ENCODE data around the gene FAM120B.
"Not testable (repeated sequence)": the region's sequence is repeated elsewhere in the genome, so short reads cannot be mapped to it uniquely, and the experiment has no call there.

The FAM120B gene

GRCh38 chr6:170297576-170298330, 8.8 kb upstream of the FAM120B start:
- Mint-ChIP-seq H3K4me1 (ENCODE audit: low read depth) (peaks cover 25% of the 10 kb centered on the region), H3K4me3 (peak overlapping the region; percentile 51), H3K27me3 (peaks cover 14% of the 10 kb centered on the region), H3K36me3 (no peaks in the 10 kb centered on the region), H3K27ac (no peak overlapping the region), H3K9me3 (ENCODE audit: low read depth) (no peaks in the 10 kb centered on the region)

- Mint-ChIP-seq H3K4me1 (ENCODE audit: low read depth) (peaks cover 16% of the 10 kb centered on the region), H3K27ac (no peak overlapping the region), H3K36me3 (no peaks in the 10 kb centered on the region), H3K4me3 (no peak overlapping the region), H3K27me3 (peaks cover 9% of the 10 kb centered on the region), H3K9me3 (ENCODE audit: low read depth) (no peaks in the 10 kb centered on the region)
Measured at GRCh38 chr6:170298688-170299087, 7.9 kb upstream of the FAM120B start.

GRCh38 chr6:170301184-170301583, 5.4 kb upstream of the FAM120B start:
- H3K4me1 Mint-ChIP-seq (ENCODE audit: low read depth): peaks cover 8% of the 10 kb centered on the region
- no peaks in the 10 kb centered on the region for H3K9me3 Mint-ChIP-seq (ENCODE audit: low read depth)
- H3K27ac Mint-ChIP-seq: no peak overlapping the region
- no peaks in the 10 kb centered on the region for H3K27me3 Mint-ChIP-seq
- H3K36me3 Mint-ChIP-seq: no peaks in the 10 kb centered on the region
- H3K4me3 Mint-ChIP-seq: no peak overlapping the region

- peak overlapping the region; percentile 84 for H3K4me3 Mint-ChIP-seq
- peaks cover 2% of the 10 kb centered on the region for H3K36me3 Mint-ChIP-seq
- no peaks in the 10 kb centered on the region for H3K27me3 Mint-ChIP-seq
- no peak overlapping the region for H3K27ac Mint-ChIP-seq
- H3K9me3 Mint-ChIP-seq (ENCODE audit: low read depth): no peaks in the 10 kb centered on the region
- peaks cover 39% of the 10 kb centered on the region for H3K4me1 Mint-ChIP-seq (ENCODE audit: low read depth)
Measured at GRCh38 chr6:170305805-170306323, 694 bp upstream of the FAM120B start.

- peaks cover 2% of the 10 kb centered on the region for H3K36me3 Mint-ChIP-seq
- H3K9me3 Mint-ChIP-seq (ENCODE audit: low read depth): no peaks in the 10 kb centered on the region
- peaks cover 49% of the 10 kb centered on the region for H3K4me1 Mint-ChIP-seq (ENCODE audit: low read depth)
- no peaks in the 10 kb centered on the region for H3K27me3 Mint-ChIP-seq
- H3K27ac Mint-ChIP-seq: peak overlapping the region; percentile 92
- H3K4me3 Mint-ChIP-seq: peak overlapping the region; percentile 94
Measured at GRCh38 chr6:170307080-170307545, 555 bp downstream of the FAM120B start.

GRCh38 chr6:170308761-170309160, 2.2 kb downstream of the FAM120B start:
- peak overlapping the region; percentile 94 for H3K4me3 Mint-ChIP-seq
- H3K27me3 Mint-ChIP-seq: no peaks in the 10 kb centered on the region
- no peak overlapping the region for H3K27ac Mint-ChIP-seq
- peaks cover 2% of the 10 kb centered on the region for H3K36me3 Mint-ChIP-seq
- H3K9me3 Mint-ChIP-seq (ENCODE audit: low read depth): no peaks in the 10 kb centered on the region
- peaks cover 63% of the 10 kb centered on the region for H3K4me1 Mint-ChIP-seq (ENCODE audit: low read depth)

GRCh38 chr6:170311696-170312095, 5.1 kb downstream of the FAM120B start:
- no peak overlapping the region for H3K4me3 Mint-ChIP-seq
- H3K9me3 Mint-ChIP-seq (ENCODE audit: low read depth): no peaks in the 10 kb centered on the region
- H3K27ac Mint-ChIP-seq: no peak overlapping the region
- peaks cover 2% of the 10 kb centered on the region for H3K36me3 Mint-ChIP-seq
- H3K4me1 Mint-ChIP-seq (ENCODE audit: low read depth): peaks cover 78% of the 10 kb centered on the region
- H3K27me3 Mint-ChIP-seq: no peaks in the 10 kb centered on the region

- Mint-ChIP-seq H3K4me1 (ENCODE audit: low read depth) (peaks cover 76% of the 10 kb centered on the region), H3K27me3 (no peaks in the 10 kb centered on the region), H3K9me3 (ENCODE audit: low read depth) (no peaks in the 10 kb centered on the region), H3K27ac (peak overlapping the region; percentile 0), H3K4me3 (no peak overlapping the region), H3K36me3 (peaks cover 6% of the 10 kb centered on the region)
Measured at GRCh38 chr6:170312876-170313275, 6.3 kb downstream of the FAM120B start.

- peaks cover 3% of the 10 kb centered on the region for H3K36me3 Mint-ChIP-seq
- no peaks in the 10 kb centered on the region for H3K27me3 Mint-ChIP-seq
- no peaks in the 10 kb centered on the region for H3K9me3 Mint-ChIP-seq (ENCODE audit: low read depth)
- peak overlapping the region; percentile 31 for H3K27ac Mint-ChIP-seq
- no peak overlapping the region for H3K4me3 Mint-ChIP-seq
- peaks cover 66% of the 10 kb centered on the region for H3K4me1 Mint-ChIP-seq (ENCODE audit: low read depth)
Measured at GRCh38 chr6:170313716-170314295, 7.2 kb downstream of the FAM120B start.

GRCh38 chr6:170314983-170315382, 8.4 kb downstream of the FAM120B start:
- H3K36me3 Mint-ChIP-seq: peaks cover 5% of the 10 kb centered on the region
- H3K4me3 Mint-ChIP-seq: no peak overlapping the region
- H3K9me3 Mint-ChIP-seq (ENCODE audit: low read depth): no peaks in the 10 kb centered on the region
- no peaks in the 10 kb centered on the region for H3K27me3 Mint-ChIP-seq
- peaks cover 61% of the 10 kb centered on the region for H3K4me1 Mint-ChIP-seq (ENCODE audit: low read depth)
- peak overlapping the region; percentile 66 for H3K27ac Mint-ChIP-seq

GRCh38 chr6:170316071-170316470, 9.5 kb downstream of the FAM120B start:
- no peaks in the 10 kb centered on the region for H3K27me3 Mint-ChIP-seq
- peaks cover 60% of the 10 kb centered on the region for H3K4me1 Mint-ChIP-seq (ENCODE audit: low read depth)
- no peak overlapping the region for H3K4me3 Mint-ChIP-seq
- no peaks in the 10 kb centered on the region for H3K9me3 Mint-ChIP-seq (ENCODE audit: low read depth)
- peaks cover 13% of the 10 kb centered on the region for H3K36me3 Mint-ChIP-seq
- H3K27ac Mint-ChIP-seq: peak overlapping the region; percentile 50

- no peaks in the 10 kb centered on the region for H3K9me3 Mint-ChIP-seq (ENCODE audit: low read depth)
- H3K4me3 Mint-ChIP-seq: no peak overlapping the region
- H3K36me3 Mint-ChIP-seq: peaks cover 14% of the 10 kb centered on the region
- peaks cover 54% of the 10 kb centered on the region for H3K4me1 Mint-ChIP-seq (ENCODE audit: low read depth)
- no peaks in the 10 kb centered on the region for H3K27me3 Mint-ChIP-seq
- peak overlapping the region; percentile 23 for H3K27ac Mint-ChIP-seq
Measured at GRCh38 chr6:170317076-170317475, 10.5 kb downstream of the FAM120B start.

- H3K9me3 Mint-ChIP-seq (ENCODE audit: low read depth): no peaks in the 10 kb centered on the region
- H3K4me3 Mint-ChIP-seq: no peak overlapping the region
- H3K27ac Mint-ChIP-seq: no peak overlapping the region
- H3K36me3 Mint-ChIP-seq: peaks cover 20% of the 10 kb centered on the region
- no peaks in the 10 kb centered on the region for H3K27me3 Mint-ChIP-seq
- peaks cover 57% of the 10 kb centered on the region for H3K4me1 Mint-ChIP-seq (ENCODE audit: low read depth)
Measured at GRCh38 chr6:170317718-170318117, 11.2 kb downstream of the FAM120B start.

- no peaks in the 10 kb centered on the region for H3K4me1 Mint-ChIP-seq (ENCODE audit: low read depth)
- no peaks in the 10 kb centered on the region for H3K27me3 Mint-ChIP-seq
- H3K27ac Mint-ChIP-seq: no peak overlapping the region
- no peak overlapping the region for H3K4me3 Mint-ChIP-seq
- no peaks in the 10 kb centered on the region for H3K9me3 Mint-ChIP-seq (ENCODE audit: low read depth)
- peaks cover 23% of the 10 kb centered on the region for H3K36me3 Mint-ChIP-seq
Measured at GRCh38 chr6:170329321-170329720, 22.8 kb downstream of the FAM120B start.

GRCh38 chr6:170335199-170335598, 28.6 kb downstream of the FAM120B start:
- Mint-ChIP-seq H3K4me1 (ENCODE audit: low read depth) (peaks cover 39% of the 10 kb centered on the region), H3K36me3 (peaks cover 32% of the 10 kb centered on the region)
- not testable (repeated sequence) for H3K27ac Mint-ChIP-seq; H3K9me3 Mint-ChIP-seq (ENCODE audit: low read depth); H3K4me3 Mint-ChIP-seq; H3K27me3 Mint-ChIP-seq

Data from activated naive CD8-positive, alpha-beta T cell (primary cell).